Measurements from ENCODE around the gene RFLNA. TPM values are rescaled to one million over a fixed set of nuclear protein-coding genes. Genes with fewer than 3 reads are reported as not detected.
A peak's percentile ranks its signal among the peaks of the same experiment; 100 is the strongest.

The RFLNA gene
- total RNA-seq, 1 experiment from 2014 or later, result 10.6 TPM

DNA sequence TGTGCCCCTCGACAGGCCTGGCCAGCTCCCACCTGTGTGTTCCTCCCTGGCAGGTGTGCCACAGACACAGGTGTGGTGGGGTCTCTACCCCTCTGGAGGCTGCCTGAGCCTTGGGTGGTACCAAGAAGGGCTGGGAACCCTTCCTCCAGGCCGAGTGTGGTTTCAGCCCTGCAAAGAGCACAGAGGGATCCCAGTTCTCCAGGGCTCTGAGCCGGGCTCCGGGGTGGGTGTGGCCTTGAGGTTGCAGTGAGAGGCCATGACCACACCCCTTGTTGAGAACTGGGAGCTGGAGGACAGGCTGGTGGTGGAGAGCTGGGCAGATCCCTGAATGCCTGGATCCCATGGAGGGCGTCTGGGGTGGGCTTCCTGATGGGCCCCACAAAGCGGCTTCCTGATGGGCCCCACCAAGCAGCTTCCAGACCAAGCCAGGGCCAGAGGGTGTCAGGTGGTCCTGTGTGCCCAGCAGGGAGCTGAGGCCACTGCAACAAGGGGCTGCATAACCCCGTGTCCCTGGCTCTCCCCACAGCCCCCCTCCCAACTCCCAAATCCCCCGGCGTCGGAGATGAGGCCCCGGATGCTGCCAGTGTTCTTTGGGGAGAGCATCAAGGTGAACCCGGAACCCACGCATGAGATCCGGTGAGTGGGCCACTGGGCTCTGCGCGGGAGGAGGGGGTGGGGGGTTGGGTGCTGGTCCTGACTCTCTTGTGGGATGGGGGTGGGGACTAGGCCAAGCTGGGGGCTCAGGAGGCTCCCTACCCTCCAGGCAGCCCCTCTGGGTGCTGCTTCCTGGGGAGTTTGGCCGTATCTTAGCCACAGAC, 16.6 kb downstream of the RFLNA start:
- H3K27me3 Mint-ChIP-seq (ENCODE audit: low read depth), result peaks cover 2% of the 10 kb centered on the region; the same call in 1 of the 2 replicates
- Histone ChIP-seq H2BK12ac (ENCODE audit: insufficient read length, low read depth, low read length) (no peak overlapping the region), H2BK15ac (ENCODE audit: low read depth, low read length) (no peak overlapping the region), H2BK20ac (ENCODE audit: low read depth, low read length, poor library complexity, severe bottlenecking) (no peak overlapping the region), H3K27me3 (ENCODE audit: insufficient read depth, low read length) (no peaks in the 10 kb centered on the region), H2AK5ac (ENCODE audit: insufficient read length, low read length) (no peak overlapping the region), H4K5ac (ENCODE audit: insufficient read length, low read depth, low read length) (no peak overlapping the region), H3K27ac (ENCODE audit: insufficient read length, low read depth, low read length) (no peak overlapping the region), H3K9me3 (ENCODE audit: control insufficient read depth, low read depth, low read length) (no peaks in the 10 kb centered on the region), H3K4ac (ENCODE audit: low read depth, low read length) (no peak overlapping the region), H3K79me2 (ENCODE audit: insufficient read depth, low read length) (no peaks in the 10 kb centered on the region), H3K79me1 (ENCODE audit: insufficient read depth, low read depth, low read length, poor library complexity, severe bottlenecking) (no peaks in the 10 kb centered on the region), H4K91ac (ENCODE audit: insufficient read length, low read depth, low read length) (no peak overlapping the region), H3K23me2 (ENCODE audit: insufficient read length, low read depth, low read length, poor library complexity, severe bottlenecking) (no peaks in the 10 kb centered on the region), H3K4me1 (ENCODE audit: insufficient read depth, low read length) (no peaks in the 10 kb centered on the region), H4K8ac (replicated peaks; ENCODE audit: insufficient read length, low read depth, low read length) (no peak overlapping the region), H2BK120ac (ENCODE audit: low read depth, low read length, poor library complexity, severe bottlenecking) (no peak overlapping the region), H3K23ac (ENCODE audit: insufficient read length, low read depth, low read length) (no peak overlapping the region), H3K4me2 (ENCODE audit: insufficient read depth, insufficient read length, low read length) (no peak overlapping the region), H3K9ac (ENCODE audit: extremely low read depth, insufficient read length, low read length) (no peak overlapping the region), H2BK5ac (ENCODE audit: insufficient read length, low read length) (no peak overlapping the region), H3K18ac (ENCODE audit: insufficient read length, low read depth, low read length) (no peak overlapping the region), H3T11ph (ENCODE audit: low read length) (no peak overlapping the region), H4K20me1 (ENCODE audit: control insufficient read depth, insufficient read depth, insufficient read length) (no peaks in the 10 kb centered on the region), H2AFZ (ENCODE audit: low read length) (no peak overlapping the region), H3K14ac (ENCODE audit: insufficient read depth, low read length) (no peak overlapping the region), H3K56ac (ENCODE audit: insufficient read length, low read depth, low read length) (no peak overlapping the region)
- H3K4me1 Mint-ChIP-seq, result peaks cover 12 to 13% of the 10 kb centered on the region in 2 experiments
- TF ChIP-seq, protein P1, sequence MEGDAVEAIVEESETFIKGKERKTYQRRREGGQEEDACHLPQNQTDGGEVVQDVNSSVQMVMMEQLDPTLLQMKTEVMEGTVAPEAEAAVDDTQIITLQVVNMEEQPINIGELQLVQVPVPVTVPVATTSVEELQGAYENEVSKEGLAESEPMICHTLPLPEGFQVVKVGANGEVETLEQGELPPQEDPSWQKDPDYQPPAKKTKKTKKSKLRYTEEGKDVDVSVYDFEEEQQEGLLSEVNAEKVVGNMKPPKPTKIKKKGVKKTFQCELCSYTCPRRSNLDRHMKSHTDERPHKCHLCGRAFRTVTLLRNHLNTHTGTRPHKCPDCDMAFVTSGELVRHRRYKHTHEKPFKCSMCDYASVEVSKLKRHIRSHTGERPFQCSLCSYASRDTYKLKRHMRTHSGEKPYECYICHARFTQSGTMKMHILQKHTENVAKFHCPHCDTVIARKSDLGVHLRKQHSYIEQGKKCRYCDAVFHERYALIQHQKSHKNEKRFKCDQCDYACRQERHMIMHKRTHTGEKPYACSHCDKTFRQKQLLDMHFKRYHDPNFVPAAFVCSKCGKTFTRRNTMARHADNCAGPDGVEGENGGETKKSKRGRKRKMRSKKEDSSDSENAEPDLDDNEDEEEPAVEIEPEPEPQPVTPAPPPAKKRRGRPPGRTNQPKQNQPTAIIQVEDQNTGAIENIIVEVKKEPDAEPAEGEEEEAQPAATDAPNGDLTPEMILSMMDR (conservative IDR thresholded peaks at IDR 0.05), result no peak
- no CpG with 5 or more reads among the region's 17 CpGs for WGBS (ENCODE audit: extremely low coverage, insufficient read length, low lambda C conversion rate)
- H3K9me3 Mint-ChIP-seq, result no peaks in the 10 kb centered on the region
- H3K36me3 Mint-ChIP-seq (ENCODE audit: insufficient read depth in 1 of 3, low read depth in 3 of 3), result peaks cover 2 to 10% (median 7%) of the 10 kb centered on the region in 3 experiments; a peak in 5 of 7 replicates
- peak; percentile 66 for DNase-seq
- H3K27ac Mint-ChIP-seq, result no peak overlapping the region
- H3K4me3 Mint-ChIP-seq, result no peak overlapping the region
